Hepatocyte (in vitro differentiated cells): ENCODE data around the gene NBAS. TPM values are rescaled to one million over a fixed set of nuclear protein-coding genes. Genes with fewer than 3 reads are reported as not detected.

Experiments used
- DNase-seq: peaks from one replicate; pipeline ENCODE4 v3.0.0-alpha.2; 2016; ENCODE audit warnings: low spot score
- H2AFZ ChIP-seq: fragments of 200-600 bp; sonication (generic); 2 replicates; pipeline ENCODE4 v1.6.0; 2016; ENCODE audit warnings: antibody characterized with exemption, mild to moderate bottlenecking
- H3K27ac ChIP-seq: fragments of 200-600 bp; sonication (generic); 2 replicates; pipeline ENCODE4 v1.5.1; 2016; ENCODE audit warnings: mild to moderate bottlenecking
- H3K27me3 ChIP-seq: fragments of 200-600 bp; sonication (generic); 2 replicates; pipeline ENCODE4 v1.6.1; 2016
- H3K36me3 ChIP-seq: fragments of 200-600 bp; sonication (generic); replicated peaks from 2 replicates; pipeline ENCODE4 v1.5.1; 2016; ENCODE audit warnings: low read depth; ENCODE audit not compliant: insufficient read depth
- H3K4me1 ChIP-seq: fragments of 200-600 bp; sonication (generic); 2 replicates; pipeline ENCODE4 v1.5.1; 2016; ENCODE audit warnings: mild to moderate bottlenecking, moderate library complexity; ENCODE audit not compliant: insufficient read depth
- H3K4me2 ChIP-seq: fragments of 200-600 bp; sonication (generic); 2 replicates; pipeline ENCODE4 v1.6.0; 2016
- H3K4me3 ChIP-seq: fragments of 200-600 bp; sonication (generic); 2 replicates; pipeline ENCODE4 v1.5.1; 2016; ENCODE audit warnings: mild to moderate bottlenecking
- H3K79me2 ChIP-seq: fragments of 200-600 bp; sonication (generic); 2 replicates; pipeline ENCODE4 v1.6.0; 2017; ENCODE audit warnings: mild to moderate bottlenecking
- H3K9me2 ChIP-seq: fragments of 200-600 bp; sonication (generic); replicated peaks from 2 replicates; pipeline ENCODE4 v1.6.0; 2017; ENCODE audit warnings: mild to moderate bottlenecking; ENCODE audit not compliant: insufficient read depth
- H3K9me3 ChIP-seq: fragments of 200-600 bp; sonication (generic); 2 replicates; pipeline ENCODE4 v1.5.1; 2016; ENCODE audit warnings: low read depth, mild to moderate bottlenecking
- H4K20me1 ChIP-seq: fragments of 200-600 bp; sonication (generic); 2 replicates; pipeline ENCODE4 v1.6.0; 2016; ENCODE audit warnings: mild to moderate bottlenecking; ENCODE audit not compliant: insufficient read depth, poor library complexity, severe bottlenecking
- EZH2 ChIP-seq: fragments of 200-600 bp; sonication (generic); IDR thresholded peaks from 2 replicates; pipeline ENCODE4 v1.6.1; 2016; ENCODE audit warnings: antibody characterized with exemption, mild to moderate bottlenecking, borderline replicate concordance
- EZH2phosphoT487 ChIP-seq: fragments of 200-600 bp; sonication (generic); IDR thresholded peaks from one replicate; pipeline ENCODE4 v1.6.1; 2018; ENCODE audit warnings: antibody characterized with exemption, mild to moderate bottlenecking, low read depth, moderate library complexity; ENCODE audit not compliant: unreplicated experiment, severe bottlenecking
- WGBS: methylation state at CpG from one replicate; pipeline ENCODE4 v1.1.6; 2016; ENCODE audit warnings: low lambda C conversion rate; ENCODE audit errors: missing lambda C conversion rate; 5-methylcytosine and 5-hydroxymethylcytosine counted together
- polyA plus RNA-seq: library from polyadenylated mRNA; unstranded; fragments of >200 nt; fragmentation: Nextera tagmentation; extraction: Ambion mirVana; gene quantifications from 2 replicates; pipeline ENCODE4 v1.2.1, GENCODE V29; 2016
- total RNA-seq: library from RNA; depleted of rRNA; stranded (reverse); fragments of >200 nt; gene quantifications from 2 replicates; pipeline ENCODE4 v1.2.3, GENCODE V29; 2014
- TF ChIP-seq, protein P1 (sequence below): fragments of 200-600 bp; sonication (generic); IDR thresholded peaks from 2 replicates; pipeline ENCODE4 v1.5.1; 2016; ENCODE audit warnings: antibody characterized with exemption, mild to moderate bottlenecking; ENCODE audit not compliant: poor library complexity

NBAS gene
- total and polyA plus RNA-seq, 2 experiments from 2014 or later, result 20.8 to 47.2 TPM

- H3K4me2 ChIP-seq, result no peak overlapping the region
- H3K79me2 ChIP-seq, result no peaks in the 10 kb centered on the region
- no peaks in the 10 kb centered on the region for H3K27me3 ChIP-seq
- H4K20me1 ChIP-seq, result no peaks in the 10 kb centered on the region
- no peak overlapping the region for H3K27ac ChIP-seq
- no peaks in the 10 kb centered on the region for H3K9me3 ChIP-seq
- H3K4me1 ChIP-seq, result no peaks in the 10 kb centered on the region
- no peaks in the 10 kb centered on the region for H3K9me2 ChIP-seq
- H2AFZ ChIP-seq, result no peak overlapping the region
- TF ChIP-seq EZH2 (no peak), EZH2phosphoT487 (no peak)
- TF ChIP-seq, protein P1, sequence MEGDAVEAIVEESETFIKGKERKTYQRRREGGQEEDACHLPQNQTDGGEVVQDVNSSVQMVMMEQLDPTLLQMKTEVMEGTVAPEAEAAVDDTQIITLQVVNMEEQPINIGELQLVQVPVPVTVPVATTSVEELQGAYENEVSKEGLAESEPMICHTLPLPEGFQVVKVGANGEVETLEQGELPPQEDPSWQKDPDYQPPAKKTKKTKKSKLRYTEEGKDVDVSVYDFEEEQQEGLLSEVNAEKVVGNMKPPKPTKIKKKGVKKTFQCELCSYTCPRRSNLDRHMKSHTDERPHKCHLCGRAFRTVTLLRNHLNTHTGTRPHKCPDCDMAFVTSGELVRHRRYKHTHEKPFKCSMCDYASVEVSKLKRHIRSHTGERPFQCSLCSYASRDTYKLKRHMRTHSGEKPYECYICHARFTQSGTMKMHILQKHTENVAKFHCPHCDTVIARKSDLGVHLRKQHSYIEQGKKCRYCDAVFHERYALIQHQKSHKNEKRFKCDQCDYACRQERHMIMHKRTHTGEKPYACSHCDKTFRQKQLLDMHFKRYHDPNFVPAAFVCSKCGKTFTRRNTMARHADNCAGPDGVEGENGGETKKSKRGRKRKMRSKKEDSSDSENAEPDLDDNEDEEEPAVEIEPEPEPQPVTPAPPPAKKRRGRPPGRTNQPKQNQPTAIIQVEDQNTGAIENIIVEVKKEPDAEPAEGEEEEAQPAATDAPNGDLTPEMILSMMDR, result no peak
- no peak overlapping the region for H3K4me3 ChIP-seq
- DNase-seq, result no peak
- H3K36me3 ChIP-seq, result no peaks in the 10 kb centered on the region
- WGBS, result 60% methylated on average over 6 of the region's 6 CpGs
These were observed 413.5 kb downstream of the NBAS start for GRCh38 chr2:15147591-15147990.

DNA sequence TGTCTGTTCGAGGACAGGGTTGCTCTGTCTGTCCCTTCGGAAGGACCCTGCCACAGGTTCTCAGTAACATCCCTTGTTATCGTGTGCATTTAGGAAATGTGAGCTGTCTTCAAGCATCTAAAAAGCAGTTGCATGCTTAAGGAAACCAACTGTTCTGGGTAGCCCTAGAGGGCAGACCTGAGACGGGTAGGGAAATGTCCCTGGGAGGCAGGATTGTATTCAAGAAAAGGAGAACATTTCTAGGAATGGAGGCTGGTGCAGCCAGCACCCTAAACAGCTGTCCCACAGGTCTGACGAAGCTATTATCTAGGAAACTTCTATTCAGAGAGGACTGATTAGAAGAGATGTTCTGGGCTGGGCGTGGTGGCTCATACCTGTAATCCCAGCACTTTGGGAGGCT is 414.2 kb downstream of the NBAS start:
- no peak overlapping the region for H3K27ac ChIP-seq
- H4K20me1 ChIP-seq, result no peaks in the 10 kb centered on the region
- no peaks in the 10 kb centered on the region for H3K9me2 ChIP-seq
- H3K79me2 ChIP-seq, result no peaks in the 10 kb centered on the region
- no peaks in the 10 kb centered on the region for H3K4me1 ChIP-seq
- H2AFZ ChIP-seq, result no peak overlapping the region
- TF ChIP-seq EZH2 (no peak), EZH2phosphoT487 (no peak)
- TF ChIP-seq, protein P1, result no peak
- no peaks in the 10 kb centered on the region for H3K36me3 ChIP-seq
- WGBS, result 85% methylated on average over 6 of the region's 6 CpGs
- no peak overlapping the region for H3K4me2 ChIP-seq
- no peak overlapping the region for H3K4me3 ChIP-seq
- DNase-seq, result no peak
- no peaks in the 10 kb centered on the region for H3K27me3 ChIP-seq
- no peaks in the 10 kb centered on the region for H3K9me3 ChIP-seq

GRCh38 chr2:15145919-15146318 is 415.2 kb downstream of the NBAS start:
- H3K9me3 ChIP-seq, result no peaks in the 10 kb centered on the region
- no peak for DNase-seq
- no peaks in the 10 kb centered on the region for H4K20me1 ChIP-seq
- no peaks in the 10 kb centered on the region for H3K4me1 ChIP-seq
- TF ChIP-seq EZH2, result no peak
- no peak for TF ChIP-seq EZH2phosphoT487
- TF ChIP-seq, protein P1, result no peak
- WGBS, result 92% methylated on average over 3 of the region's 3 CpGs
- no peak overlapping the region for H3K4me3 ChIP-seq
- H3K4me2 ChIP-seq, result no peak overlapping the region
- no peak overlapping the region for H2AFZ ChIP-seq
- H3K79me2 ChIP-seq, result no peaks in the 10 kb centered on the region
- H3K27me3 ChIP-seq, result no peaks in the 10 kb centered on the region
- H3K9me2 ChIP-seq, result no peaks in the 10 kb centered on the region
- no peaks in the 10 kb centered on the region for H3K36me3 ChIP-seq
- H3K27ac ChIP-seq, result no peak overlapping the region

DNA sequence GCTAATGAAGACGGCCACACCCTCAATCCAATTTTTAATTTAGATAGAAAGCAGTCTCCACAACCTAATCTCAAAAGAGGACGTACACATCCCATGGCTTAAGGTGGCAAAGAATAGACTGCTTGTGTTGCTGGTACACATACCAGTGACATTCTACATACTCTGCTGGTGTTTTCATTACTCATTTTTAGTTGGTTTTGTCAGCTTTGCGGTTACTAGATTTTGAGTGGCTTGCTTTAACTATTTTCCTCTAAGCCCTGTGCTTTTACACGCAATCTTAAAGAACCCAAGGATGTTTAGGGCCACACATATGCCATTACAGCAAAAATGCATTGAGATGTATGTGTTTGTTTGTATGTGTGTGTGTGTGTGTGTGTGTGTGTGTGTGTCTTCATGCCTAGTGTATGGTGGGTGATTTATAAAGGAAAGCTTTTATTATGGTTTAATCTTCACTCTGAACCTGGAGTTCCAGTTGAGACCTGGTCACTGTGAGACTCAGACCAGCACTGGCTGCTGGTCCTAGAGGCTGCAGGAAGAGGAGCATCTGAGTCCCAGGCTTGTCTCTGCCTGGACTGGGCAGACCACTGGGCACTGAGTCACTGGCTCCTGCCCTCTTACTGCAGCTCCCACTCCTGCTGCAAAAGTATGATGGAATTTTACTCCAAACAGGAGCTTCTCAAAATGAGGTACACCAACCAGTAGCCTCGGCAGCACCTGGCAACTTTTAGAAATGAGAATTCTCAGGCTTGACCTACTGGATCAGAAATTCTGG is 415.9 kb downstream of the NBAS start:
- Histone ChIP-seq H3K9me2 (no peaks in the 10 kb centered on the region), H3K4me2 (no peak overlapping the region), H3K27ac (no peak overlapping the region), H3K4me1 (no peaks in the 10 kb centered on the region), H4K20me1 (no peaks in the 10 kb centered on the region), H3K27me3 (no peaks in the 10 kb centered on the region), H3K4me3 (no peak overlapping the region), H3K79me2 (no peaks in the 10 kb centered on the region), H3K9me3 (no peaks in the 10 kb centered on the region), H2AFZ (no peak overlapping the region), H3K36me3 (no peaks in the 10 kb centered on the region)
- WGBS, result 88% methylated on average over 5 of the region's 5 CpGs
- no peak for DNase-seq
- TF ChIP-seq, protein P1, result no peak
- TF ChIP-seq EZH2 (no peak), EZH2phosphoT487 (no peak)
